Epidermal melanocyte (primary cell): ENCODE results near the gene NLRP1.

ENCODE experiments used
- DNase-seq: peaks from one replicate; pipeline ENCODE4 v3.0.0; 2011; ENCODE audit warnings: low spot score; ENCODE audit not compliant: insufficient read length

Gene NLRP1

GRCh38 chr17:5557485-5557884, 26.8 kb downstream of the NLRP1 start:
- peak; percentile 28 for DNase-seq

GRCh38 chr17:5555254-5555653, 29.1 kb downstream of the NLRP1 start:
- DNase-seq = no peak

GRCh38 chr17:5553479-5553878, 30.8 kb downstream of the NLRP1 start:
- DNase-seq = no peak

GRCh38 chr17:5552841-5553240, 31.5 kb downstream of the NLRP1 start:
- no peak for DNase-seq

- DNase-seq = no peak
Measured at GRCh38 chr17:5545051-5545987, 39.0 kb downstream of the NLRP1 start.

GRCh38 chr17:5544115-5544514, 40.2 kb downstream of the NLRP1 start:
- no peak for DNase-seq

GRCh38 chr17:5541610-5542202, 42.6 kb downstream of the NLRP1 start:
- DNase-seq = no peak

- no peak for DNase-seq
Measured at GRCh38 chr17:5540321-5540720, 44.0 kb downstream of the NLRP1 start.

- DNase-seq = no peak
Measured at GRCh38 chr17:5539286-5539685, 45.0 kb downstream of the NLRP1 start.

GRCh38 chr17:5536866-5537650, 47.3 kb downstream of the NLRP1 start:
- no peak for DNase-seq

- DNase-seq = no peak
Measured at GRCh38 chr17:5535436-5535835, 48.9 kb downstream of the NLRP1 start.

GRCh38 chr17:5533486-5534315, 50.6 kb downstream of the NLRP1 start:
- no peak for DNase-seq

GRCh38 chr17:5532581-5532980, 51.7 kb downstream of the NLRP1 start:
- no peak for DNase-seq

GRCh38 chr17:5531085-5531418, 53.3 kb downstream of the NLRP1 start:
- DNase-seq = no peak

- DNase-seq = no peak
Measured at GRCh38 chr17:5530265-5531084, 53.8 kb downstream of the NLRP1 start.

GRCh38 chr17:5527601-5528250, 56.6 kb downstream of the NLRP1 start:
- no peak for DNase-seq

- peak; percentile 80 for DNase-seq
Measured at GRCh38 chr17:5526821-5527598, 57.3 kb downstream of the NLRP1 start.

- DNase-seq = no peak
Measured at GRCh38 chr17:5523249-5523648, 61.1 kb downstream of the NLRP1 start.

- no peak for DNase-seq
Measured at GRCh38 chr17:5522476-5522875, 61.8 kb downstream of the NLRP1 start.
